Nephron (organoid): ENCODE data around the gene OCA2.

Experiments
- H3K27ac Mint-ChIP-seq, 3 experiments: 2 replicates each; pipeline ENCODE4 v1.8.0; 2020; ENCODE audit warnings: mixed read lengths in 3 of 3, mild to moderate bottlenecking in 2 of 3, moderate library complexity in 1 of 3
- H3K27me3 Mint-ChIP-seq: 2 replicates; pipeline ENCODE4 v1.8.0; 2021; ENCODE audit warnings: low read depth, mild to moderate bottlenecking, moderate library complexity, mixed read lengths
- H3K36me3 Mint-ChIP-seq: 2 replicates; pipeline ENCODE4 v1.8.0; 2020; ENCODE audit warnings: low read depth, mixed read lengths
- H3K4me1 Mint-ChIP-seq: 2 replicates; pipeline ENCODE4 v1.8.0; 2020; ENCODE audit warnings: mixed read lengths
- H3K4me3 Mint-ChIP-seq, 3 experiments: 2 replicates each; pipeline ENCODE4 v1.8.0; 2020; ENCODE audit warnings: mild to moderate bottlenecking in 3 of 3, mixed read lengths in 3 of 3, moderate library complexity in 2 of 3
- H3K9me3 Mint-ChIP-seq: 2 replicates; pipeline ENCODE4 v1.8.0; 2020; ENCODE audit warnings: mixed read lengths
- TF ChIP-seq, protein P1 (sequence below), 3 experiments: fragments of 200-600 bp; sonication (generic); IDR thresholded peaks; one replicate each; pipeline ENCODE4 v1.5.0; 2021; ENCODE audit warnings: antibody characterized with exemption in 3 of 3; ENCODE audit not compliant: unreplicated experiment in 3 of 3

The OCA2 gene

GRCh38 chr15:28026221-28026620 is 72.9 kb downstream of the OCA2 start:
- no peaks in the 10 kb centered on the region for H3K9me3 Mint-ChIP-seq
- no peak overlapping the region for H3K27ac Mint-ChIP-seq
- peaks cover 18% of the 10 kb centered on the region for H3K4me1 Mint-ChIP-seq
- no peaks in the 10 kb centered on the region for H3K27me3 Mint-ChIP-seq
- TF ChIP-seq, protein P1, sequence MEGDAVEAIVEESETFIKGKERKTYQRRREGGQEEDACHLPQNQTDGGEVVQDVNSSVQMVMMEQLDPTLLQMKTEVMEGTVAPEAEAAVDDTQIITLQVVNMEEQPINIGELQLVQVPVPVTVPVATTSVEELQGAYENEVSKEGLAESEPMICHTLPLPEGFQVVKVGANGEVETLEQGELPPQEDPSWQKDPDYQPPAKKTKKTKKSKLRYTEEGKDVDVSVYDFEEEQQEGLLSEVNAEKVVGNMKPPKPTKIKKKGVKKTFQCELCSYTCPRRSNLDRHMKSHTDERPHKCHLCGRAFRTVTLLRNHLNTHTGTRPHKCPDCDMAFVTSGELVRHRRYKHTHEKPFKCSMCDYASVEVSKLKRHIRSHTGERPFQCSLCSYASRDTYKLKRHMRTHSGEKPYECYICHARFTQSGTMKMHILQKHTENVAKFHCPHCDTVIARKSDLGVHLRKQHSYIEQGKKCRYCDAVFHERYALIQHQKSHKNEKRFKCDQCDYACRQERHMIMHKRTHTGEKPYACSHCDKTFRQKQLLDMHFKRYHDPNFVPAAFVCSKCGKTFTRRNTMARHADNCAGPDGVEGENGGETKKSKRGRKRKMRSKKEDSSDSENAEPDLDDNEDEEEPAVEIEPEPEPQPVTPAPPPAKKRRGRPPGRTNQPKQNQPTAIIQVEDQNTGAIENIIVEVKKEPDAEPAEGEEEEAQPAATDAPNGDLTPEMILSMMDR (IDR thresholded peaks at IDR 0.05; ENCODE audit: unreplicated experiment in 3 of 3), result no peak
- H3K4me3 Mint-ChIP-seq, result no peak overlapping the region
- H3K36me3 Mint-ChIP-seq, result no peaks in the 10 kb centered on the region

GRCh38 chr15:28025413-28025812 is 73.7 kb downstream of the OCA2 start:
- Mint-ChIP-seq H3K27ac (no peak overlapping the region), H3K27me3 (no peaks in the 10 kb centered on the region), H3K36me3 (no peaks in the 10 kb centered on the region), H3K4me1 (peaks cover 24% of the 10 kb centered on the region), H3K9me3 (no peaks in the 10 kb centered on the region), H3K4me3 (no peak overlapping the region)
- TF ChIP-seq, protein P1 (IDR thresholded peaks at IDR 0.05; ENCODE audit: unreplicated experiment in 3 of 3), result no peak

GRCh38 chr15:28024889-28025250 is 74.2 kb downstream of the OCA2 start:
- Mint-ChIP-seq H3K27ac (no peak overlapping the region), H3K4me1 (peaks cover 22% of the 10 kb centered on the region), H3K9me3 (no peaks in the 10 kb centered on the region), H3K4me3 (no peak overlapping the region), H3K36me3 (no peaks in the 10 kb centered on the region), H3K27me3 (no peaks in the 10 kb centered on the region)
- TF ChIP-seq, protein P1 (IDR thresholded peaks at IDR 0.05; ENCODE audit: unreplicated experiment in 3 of 3), result no peak

DNA sequence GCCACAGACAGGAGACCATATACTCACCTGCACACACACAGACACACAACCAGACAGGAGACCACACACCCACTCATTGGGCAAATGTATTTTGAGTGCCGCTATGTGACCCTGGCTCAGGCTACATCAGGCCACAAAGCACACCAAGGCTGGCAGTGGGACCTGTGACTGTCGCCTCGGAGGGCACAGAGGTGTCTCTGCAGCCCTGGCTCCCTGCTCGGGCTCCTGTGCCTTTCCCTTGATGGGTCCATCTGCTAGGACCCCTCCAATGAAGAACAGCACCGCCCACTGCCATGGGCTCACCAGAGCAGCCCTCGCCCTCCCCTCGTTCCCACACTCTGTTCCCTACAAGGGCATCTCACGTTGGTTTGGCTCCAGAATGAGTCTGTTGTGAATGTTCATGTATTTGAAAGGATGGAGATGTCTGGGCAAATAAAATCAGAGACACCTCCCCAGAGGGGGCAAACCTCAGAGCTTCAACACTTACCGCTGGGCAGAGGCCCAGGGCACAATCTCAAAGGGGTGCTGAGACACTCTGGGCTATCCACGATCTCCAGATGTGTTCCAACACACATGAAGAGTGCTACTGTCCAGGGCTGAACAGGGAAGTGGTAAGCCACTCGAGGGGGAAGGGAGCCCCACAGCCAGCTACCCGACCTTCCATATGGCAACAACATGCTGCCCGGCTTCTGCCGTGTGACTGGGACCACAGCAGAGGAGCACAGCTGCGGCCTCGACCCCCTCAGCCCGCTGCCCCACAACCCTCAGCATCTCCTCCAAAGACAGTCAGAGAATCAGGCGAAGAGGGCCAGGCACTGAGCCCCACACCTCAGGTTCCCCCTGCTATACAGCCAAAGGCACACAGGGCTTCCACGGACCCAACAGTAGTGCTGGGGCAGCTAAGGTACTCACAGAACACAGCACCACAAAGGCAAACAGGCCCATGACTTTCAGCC is 74.9 kb downstream of the OCA2 start:
- Mint-ChIP-seq H3K4me3 (no peak overlapping the region), H3K9me3 (no peaks in the 10 kb centered on the region), H3K27ac (no peak overlapping the region), H3K27me3 (no peaks in the 10 kb centered on the region), H3K4me1 (peaks cover 20% of the 10 kb centered on the region), H3K36me3 (no peaks in the 10 kb centered on the region)
- TF ChIP-seq, protein P1 (IDR thresholded peaks at IDR 0.05; ENCODE audit: unreplicated experiment in 3 of 3), result no peak

DNA sequence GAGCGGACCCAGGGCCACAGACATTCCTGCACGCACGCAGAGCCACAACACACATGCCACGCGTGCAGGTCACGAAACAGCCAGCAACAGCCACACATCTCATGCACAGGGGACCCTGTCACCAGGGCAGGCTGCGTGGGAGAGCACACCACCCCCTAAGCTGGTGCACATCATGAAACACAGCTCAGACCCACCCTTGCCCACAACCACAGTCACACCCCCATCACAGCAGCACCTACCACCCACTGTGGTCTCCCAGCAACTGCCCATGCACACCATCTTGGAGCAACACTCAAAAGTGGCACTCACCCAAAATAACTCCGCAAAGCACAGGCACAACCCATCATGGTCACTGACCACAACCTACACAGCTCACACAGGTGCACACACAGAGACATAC is 75.7 kb downstream of the OCA2 start:
- H3K27me3 Mint-ChIP-seq, result no peaks in the 10 kb centered on the region
- no peak overlapping the region for H3K27ac Mint-ChIP-seq
- no peaks in the 10 kb centered on the region for H3K36me3 Mint-ChIP-seq
- peaks cover 21% of the 10 kb centered on the region for H3K4me1 Mint-ChIP-seq
- no peaks in the 10 kb centered on the region for H3K9me3 Mint-ChIP-seq
- no peak overlapping the region for H3K4me3 Mint-ChIP-seq
- TF ChIP-seq, protein P1 (IDR thresholded peaks at IDR 0.05; ENCODE audit: unreplicated experiment in 3 of 3), result no peak

GRCh38 chr15:28022961-28023360 is 76.2 kb downstream of the OCA2 start:
- Mint-ChIP-seq H3K36me3 (no peaks in the 10 kb centered on the region), H3K27me3 (no peaks in the 10 kb centered on the region), H3K27ac (no peak overlapping the region), H3K9me3 (no peaks in the 10 kb centered on the region), H3K4me3 (no peak overlapping the region), H3K4me1 (peaks cover 26% of the 10 kb centered on the region)
- TF ChIP-seq, protein P1 (IDR thresholded peaks at IDR 0.05; ENCODE audit: unreplicated experiment in 3 of 3), result no peak
